Brain pericyte (primary cell): ENCODE results near the gene ICE2.

Experiments
- DNase-seq: peaks from one replicate; pipeline ENCODE4 v3.0.0-alpha.2; 2012; ENCODE audit warnings: low read depth, low spot score

Gene ICE2

DNA sequence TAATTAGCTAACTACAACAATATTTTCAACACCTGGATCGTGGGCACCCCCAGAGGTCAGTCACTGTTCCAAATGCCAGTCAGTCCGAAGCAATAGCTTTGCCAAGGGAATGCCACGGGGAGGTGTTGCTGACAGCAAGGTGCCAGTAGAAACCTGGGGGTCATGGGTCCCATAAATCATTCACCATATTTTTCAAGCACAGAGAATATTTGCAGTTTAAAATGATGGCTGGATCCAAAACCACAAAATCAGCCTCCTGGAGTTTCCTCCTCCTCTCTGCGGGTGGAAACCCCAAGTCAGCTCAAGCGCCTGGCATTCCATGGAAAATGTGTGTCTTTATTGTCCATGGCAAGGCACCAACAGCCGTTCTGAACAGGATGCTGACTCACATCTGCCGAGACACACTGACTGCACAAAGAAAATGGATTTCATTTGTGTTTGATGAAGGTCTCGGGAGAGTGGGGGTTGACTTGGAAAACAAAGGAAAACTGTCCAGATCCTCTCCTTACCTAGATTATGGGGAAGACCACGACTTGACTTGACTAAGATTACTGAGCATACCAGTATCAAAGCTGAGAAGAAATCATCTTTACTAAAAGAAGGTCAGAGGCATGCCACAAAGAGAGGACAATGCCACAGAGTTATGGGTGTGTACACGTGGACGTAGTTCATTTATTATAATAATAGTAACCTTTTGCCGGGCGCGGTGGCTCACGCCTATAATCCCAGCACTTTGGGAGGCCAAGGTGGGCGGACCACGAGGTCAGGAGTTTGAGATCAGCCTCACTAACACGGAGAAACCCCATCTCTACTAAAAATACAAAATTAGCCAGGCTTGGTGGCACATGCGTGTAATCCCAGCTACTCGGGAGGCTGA lies 107.5 kb downstream of the ICE2 start:
- peak; percentile 97 for DNase-seq

DNA sequence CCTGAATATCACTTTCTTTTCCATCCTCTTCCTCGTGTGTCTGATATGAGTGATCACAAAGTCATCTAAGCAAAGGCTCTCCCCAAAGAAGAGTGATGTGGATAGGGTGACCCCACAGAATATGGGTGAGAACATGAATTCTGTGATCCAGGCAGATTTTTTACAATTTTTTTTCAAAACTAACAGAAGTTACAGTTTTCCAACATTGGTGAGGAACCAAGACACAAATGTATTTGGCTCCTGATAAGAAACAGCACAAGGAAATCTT lies 108.1 kb downstream of the ICE2 start:
- no peak for DNase-seq

DNA sequence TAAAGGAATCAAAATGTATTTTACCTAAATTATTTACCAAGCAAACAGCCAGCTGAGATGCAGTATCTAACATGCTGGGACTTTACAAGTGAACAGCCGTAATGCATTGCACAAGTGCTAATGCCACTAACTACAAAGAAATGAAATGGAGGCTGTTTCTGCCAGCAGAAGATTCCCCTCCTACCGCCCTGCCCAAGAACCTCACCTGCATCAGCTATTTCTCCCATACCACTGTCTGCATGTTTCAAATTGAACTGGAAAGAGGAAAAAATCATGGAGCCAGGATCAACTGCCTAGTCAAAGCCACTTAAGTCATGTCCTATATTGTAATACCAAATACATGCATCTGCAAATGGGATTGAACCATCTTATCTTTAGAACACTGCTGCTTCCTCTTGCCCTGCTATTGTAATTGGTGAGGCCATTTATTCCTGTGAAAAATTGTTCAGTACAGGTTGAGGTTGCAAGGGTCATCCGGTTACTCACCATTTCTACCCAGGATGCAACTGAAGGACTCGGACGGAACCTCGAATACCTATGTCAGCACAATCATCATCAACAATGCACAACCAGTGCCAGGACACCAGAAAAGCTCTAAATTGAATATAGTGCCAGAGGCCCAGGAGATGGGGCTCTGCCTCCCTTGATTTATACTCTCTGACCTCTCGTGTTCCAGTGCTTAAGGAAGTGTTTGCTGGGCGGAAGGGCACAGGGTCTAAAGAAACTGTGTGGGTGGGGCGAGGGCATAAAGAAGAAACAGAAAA lies 108.7 kb downstream of the ICE2 start:
- no peak for DNase-seq

- DNase-seq = no peak
Measured at GRCh38 chr15:60369696-60370095, 109.2 kb downstream of the ICE2 start.
